ENCODE measurements around the gene PLXDC2. TPM values are rescaled to one million over a fixed set of nuclear protein-coding genes. Genes with fewer than 3 reads are reported as not detected.

Gene PLXDC2
- total and polyA plus RNA-seq, 10 donors, result 1.8 to 50.4 (median 29.7) TPM

DNA sequence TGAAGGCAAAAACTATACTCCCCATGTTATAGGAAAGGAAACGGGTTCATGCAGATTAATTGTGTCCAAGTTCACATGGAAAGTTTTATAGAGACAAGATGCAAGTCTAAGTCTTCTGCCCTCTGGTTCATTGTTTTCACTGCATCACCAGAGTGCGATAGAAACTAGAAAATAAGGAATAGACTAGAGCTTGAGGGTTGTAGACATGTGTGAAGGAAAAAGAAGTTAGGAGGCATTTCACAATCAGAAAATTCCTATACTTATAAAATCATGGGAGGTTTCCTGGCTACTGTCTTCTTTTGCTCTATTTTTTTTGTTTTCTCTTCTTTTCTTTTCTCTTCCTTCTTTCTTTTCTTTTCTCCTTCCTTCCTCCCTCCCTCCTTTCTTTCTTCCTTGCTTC is 329.8 kb downstream of the PLXDC2 start:
- no peaks in the 10 kb centered on the region for H3K4me1 ChIP-seq
- H3K36me3 ChIP-seq, result no peaks in the 10 kb centered on the region
- no peak for TF ChIP-seq POLR2A (IDR thresholded peaks at IDR 0.05)
- no peaks in the 10 kb centered on the region for H3K27me3 ChIP-seq (replicated peaks in 1 of 7)
- 87 to 95% (median 92%) methylated on average over 2 of the region's 2 CpGs for WGBS, 5 donors
- H3K27ac ChIP-seq, result no peak overlapping the region
- no peak for DNase-seq
- intact Hi-C loops (cut with DNase I; ENCODE audit: low total_unique reads), result no loop called here
- no peak overlapping the region for H3K4me3 ChIP-seq
- H3K9me3 ChIP-seq, result no peaks in the 10 kb centered on the region

DNA sequence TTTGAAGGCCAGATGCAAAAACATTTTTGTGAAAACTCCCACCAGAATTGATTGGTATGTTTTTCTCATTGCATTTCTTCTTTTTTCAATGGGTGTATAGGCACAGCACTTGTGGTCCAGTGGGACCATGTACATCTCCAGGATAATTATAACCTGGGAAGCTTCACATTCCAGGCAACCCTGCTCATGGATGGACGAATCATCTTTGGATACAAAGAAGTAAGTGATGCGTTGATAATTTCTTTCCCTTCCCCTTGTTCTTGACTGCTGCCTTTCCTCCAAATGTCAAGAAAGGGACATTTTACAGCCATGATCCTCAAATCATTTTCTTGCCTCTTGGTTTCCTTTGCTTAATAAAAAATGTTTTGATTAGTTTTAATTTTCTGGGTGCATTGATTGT is 331.5 kb downstream of the PLXDC2 start:
- H3K27me3 ChIP-seq (replicated peaks in 1 of 7), result no peaks in the 10 kb centered on the region
- no peak for TF ChIP-seq POLR2AphosphoS5 (IDR thresholded peaks at IDR 0.05)
- TF ChIP-seq, protein P1, sequence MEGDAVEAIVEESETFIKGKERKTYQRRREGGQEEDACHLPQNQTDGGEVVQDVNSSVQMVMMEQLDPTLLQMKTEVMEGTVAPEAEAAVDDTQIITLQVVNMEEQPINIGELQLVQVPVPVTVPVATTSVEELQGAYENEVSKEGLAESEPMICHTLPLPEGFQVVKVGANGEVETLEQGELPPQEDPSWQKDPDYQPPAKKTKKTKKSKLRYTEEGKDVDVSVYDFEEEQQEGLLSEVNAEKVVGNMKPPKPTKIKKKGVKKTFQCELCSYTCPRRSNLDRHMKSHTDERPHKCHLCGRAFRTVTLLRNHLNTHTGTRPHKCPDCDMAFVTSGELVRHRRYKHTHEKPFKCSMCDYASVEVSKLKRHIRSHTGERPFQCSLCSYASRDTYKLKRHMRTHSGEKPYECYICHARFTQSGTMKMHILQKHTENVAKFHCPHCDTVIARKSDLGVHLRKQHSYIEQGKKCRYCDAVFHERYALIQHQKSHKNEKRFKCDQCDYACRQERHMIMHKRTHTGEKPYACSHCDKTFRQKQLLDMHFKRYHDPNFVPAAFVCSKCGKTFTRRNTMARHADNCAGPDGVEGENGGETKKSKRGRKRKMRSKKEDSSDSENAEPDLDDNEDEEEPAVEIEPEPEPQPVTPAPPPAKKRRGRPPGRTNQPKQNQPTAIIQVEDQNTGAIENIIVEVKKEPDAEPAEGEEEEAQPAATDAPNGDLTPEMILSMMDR (IDR thresholded peaks at IDR 0.05 in 8 of 11, conservative IDR thresholded peaks at IDR 0.05 in 3 of 11), result no peak
- DNase-seq, result no peak
- no peaks in the 10 kb centered on the region for H3K9me3 ChIP-seq
- H3K4me1 ChIP-seq, result no peaks in the 10 kb centered on the region
- no peak overlapping the region for H3K27ac ChIP-seq
- H3K36me3 ChIP-seq, result no peaks in the 10 kb centered on the region
- intact Hi-C loops (cut with DNase I; ENCODE audit: low total_unique reads), result no loop called here
- H3K4me3 ChIP-seq, result no peak overlapping the region
- WGBS, 5 donors, result 85 to 93% (median 90%) methylated on average over 2 of the region's 2 CpGs

- H3K36me3 ChIP-seq, result no peaks in the 10 kb centered on the region
- intact Hi-C loops (cut with DNase I; ENCODE audit: low total_unique reads), result no loop called here
- no peaks in the 10 kb centered on the region for H3K4me1 ChIP-seq
- H3K9me3 ChIP-seq, result no peaks in the 10 kb centered on the region
- 85 to 98% (median 95%) methylated on average over 2 of the region's 2 CpGs for WGBS, 5 donors
- H3K27me3 ChIP-seq (replicated peaks in 1 of 7), result no peaks in the 10 kb centered on the region
- no peak for DNase-seq
- TF ChIP-seq, protein P1 (IDR thresholded peaks at IDR 0.05 in 8 of 11, conservative IDR thresholded peaks at IDR 0.05 in 3 of 11), result no peak
- TF ChIP-seq POLR2AphosphoS5 (IDR thresholded peaks at IDR 0.05) (no peak), POLR2A (IDR thresholded peaks at IDR 0.05) (no peak)
- H3K27ac ChIP-seq, result no peak overlapping the region
- H3K4me3 ChIP-seq, result no peak overlapping the region
These were observed 340.3 kb downstream of the PLXDC2 start for GRCh38 chr10:20156511-20156910.

DNA sequence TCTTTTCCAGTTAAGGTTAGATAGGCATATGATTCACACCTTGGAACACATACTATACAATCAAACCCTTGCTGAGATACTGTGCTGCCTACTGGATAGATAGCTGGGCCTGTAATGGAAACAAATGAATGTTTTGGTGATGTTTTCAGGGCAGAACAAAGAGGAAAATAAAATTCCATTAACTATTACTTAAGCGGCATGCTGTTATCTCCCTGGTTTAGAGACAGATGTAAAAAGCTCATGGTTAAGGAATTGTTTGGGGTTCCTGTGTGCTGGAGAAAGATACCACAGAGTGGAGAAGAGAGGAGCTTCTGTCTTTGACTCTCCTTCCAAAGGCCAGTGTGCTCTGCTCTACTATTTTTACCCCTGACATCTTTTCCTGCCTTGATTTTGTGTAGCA is 341.1 kb downstream of the PLXDC2 start:
- intact Hi-C loops (cut with DNase I; ENCODE audit: low total_unique reads), result no loop called here
- DNase-seq, result no peak
- TF ChIP-seq POLR2A (IDR thresholded peaks at IDR 0.05) (no peak), POLR2AphosphoS5 (IDR thresholded peaks at IDR 0.05) (no peak)
- TF ChIP-seq, protein P1 (IDR thresholded peaks at IDR 0.05 in 8 of 11, conservative IDR thresholded peaks at IDR 0.05 in 3 of 11), result no peak
- WGBS, 5 donors, result 85 to 100% (median 97%) methylated on average over 1 of the region's 1 CpG
- H3K4me1 ChIP-seq, result no peaks in the 10 kb centered on the region
- H3K27ac ChIP-seq, result no peak overlapping the region
- H3K4me3 ChIP-seq, result no peak overlapping the region
- H3K27me3 ChIP-seq (replicated peaks in 1 of 7), result no peaks in the 10 kb centered on the region
- no peaks in the 10 kb centered on the region for H3K36me3 ChIP-seq
- no peaks in the 10 kb centered on the region for H3K9me3 ChIP-seq

GRCh38 chr10:20158086-20158485 is 341.9 kb downstream of the PLXDC2 start:
- DNase-seq, result no peak
- Histone ChIP-seq H3K4me3 (no peak overlapping the region), H3K27me3 (replicated peaks in 1 of 7) (no peaks in the 10 kb centered on the region), H3K36me3 (no peaks in the 10 kb centered on the region), H3K9me3 (no peaks in the 10 kb centered on the region), H3K4me1 (no peaks in the 10 kb centered on the region), H3K27ac (no peak overlapping the region)
- intact Hi-C loops (cut with DNase I; ENCODE audit: low total_unique reads), result no loop called here
- WGBS, 5 donors, result 82 to 93% (median 85%) methylated on average over 4 of the region's 4 CpGs
- TF ChIP-seq POLR2AphosphoS5 (IDR thresholded peaks at IDR 0.05), result no peak
- TF ChIP-seq, protein P1 (IDR thresholded peaks at IDR 0.05 in 8 of 11, conservative IDR thresholded peaks at IDR 0.05 in 3 of 11), result no peak
- no peak for TF ChIP-seq POLR2A (IDR thresholded peaks at IDR 0.05)
